Uterine smooth muscle cell (primary cell): ENCODE results near the gene CHST3. TPM values are rescaled to one million over a fixed set of nuclear protein-coding genes. Genes with fewer than 3 reads are reported as not detected.

Source experiments
- total RNA-seq: library from RNA; depleted of rRNA; stranded (reverse); fragments of >200 nt; gene quantifications from 2 replicates; pipeline ENCODE4 v1.2.3, GENCODE V29; 2014

The CHST3 gene, protein sequence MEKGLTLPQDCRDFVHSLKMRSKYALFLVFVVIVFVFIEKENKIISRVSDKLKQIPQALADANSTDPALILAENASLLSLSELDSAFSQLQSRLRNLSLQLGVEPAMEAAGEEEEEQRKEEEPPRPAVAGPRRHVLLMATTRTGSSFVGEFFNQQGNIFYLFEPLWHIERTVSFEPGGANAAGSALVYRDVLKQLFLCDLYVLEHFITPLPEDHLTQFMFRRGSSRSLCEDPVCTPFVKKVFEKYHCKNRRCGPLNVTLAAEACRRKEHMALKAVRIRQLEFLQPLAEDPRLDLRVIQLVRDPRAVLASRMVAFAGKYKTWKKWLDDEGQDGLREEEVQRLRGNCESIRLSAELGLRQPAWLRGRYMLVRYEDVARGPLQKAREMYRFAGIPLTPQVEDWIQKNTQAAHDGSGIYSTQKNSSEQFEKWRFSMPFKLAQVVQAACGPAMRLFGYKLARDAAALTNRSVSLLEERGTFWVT
- 22.8 and 27.9 TPM in 2 replicates for total RNA-seq

DNA sequence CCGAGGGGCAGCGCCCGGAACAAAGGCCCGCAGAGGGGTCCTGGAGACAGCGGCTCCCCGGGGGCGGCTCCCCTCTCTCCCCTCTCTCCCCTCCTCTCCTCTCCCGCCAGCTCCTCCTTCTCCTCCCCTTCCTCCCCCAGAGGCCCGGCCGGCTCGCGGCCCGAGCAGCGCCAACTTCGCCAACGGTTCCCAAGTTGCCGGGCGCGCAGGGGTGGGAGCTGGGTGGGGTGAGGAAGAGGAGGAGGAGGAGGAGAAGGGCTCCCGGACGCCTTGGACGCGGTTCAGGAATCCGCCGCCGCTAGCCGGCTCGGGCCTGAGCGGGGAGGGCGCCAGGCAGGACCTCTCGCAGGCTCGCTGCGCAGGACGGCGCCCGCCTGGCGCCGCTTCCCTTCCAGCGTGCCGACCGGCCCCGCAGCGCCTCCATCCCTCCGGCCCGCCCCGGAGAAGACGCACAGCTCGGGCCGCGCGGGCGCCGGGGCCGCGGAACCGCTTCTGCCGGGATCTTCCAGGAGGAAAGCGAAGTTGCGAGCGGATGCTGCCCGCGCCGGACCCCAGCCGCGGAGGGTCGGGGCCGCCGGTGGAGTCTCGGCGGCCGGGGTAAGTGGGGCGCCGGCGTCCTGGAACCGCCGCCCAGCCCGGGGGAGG is at the start of gene CHST3:
CHST3 (plus strand) TSS at position 298 of the 645 bp plus-strand sequence. CDS start 41,448 bp downstream, outside the sequence.

Other genes with a start within 250 kb of the CHST3 start
- under 0.01 TPM in 2 replicates for gene C10orf105, start 244.6 kb upstream of the CHST3 start, total RNA-seq
- 3.5 and 10.1 TPM in 2 replicates for gene VSIR, start 190.9 kb upstream of the CHST3 start, total RNA-seq
- 481 and 1,349 TPM in 2 replicates for gene PSAP, start 113.1 kb upstream of the CHST3 start, total RNA-seq
- 0.11 and 0.12 TPM in 2 replicates for gene SPOCK2, start 124.2 kb downstream of the CHST3 start, total RNA-seq